Karpas-422 (cell line): Measurements from ENCODE around the gene SPDYA. TPM values are rescaled to one million over a fixed set of nuclear protein-coding genes. Genes with fewer than 3 reads are reported as not detected.

Experiments used
- DNase-seq: peaks from one replicate; pipeline ENCODE4 v3.0.0-alpha.2; 2015
- H2AFZ ChIP-seq: fragments of 200-600 bp; sonication (generic); 2 replicates; pipeline ENCODE4 v1.6.1; 2014; ENCODE audit warnings: antibody characterized with exemption, low read length, mixed read lengths
- H3K27ac ChIP-seq: fragments of 200-600 bp; sonication (generic); 2 replicates; pipeline ENCODE4 v1.5.1; 2014; ENCODE audit warnings: mild to moderate bottlenecking, low read length, moderate library complexity
- H3K27me3 ChIP-seq: fragments of 200-600 bp; sonication (generic); 2 replicates; pipeline ENCODE4 v1.6.1; 2014; ENCODE audit warnings: low read length, mixed read lengths
- H3K36me3 ChIP-seq: fragments of 200-600 bp; sonication (generic); 2 replicates; pipeline ENCODE4 v1.6.1; 2014; ENCODE audit warnings: low read length, mixed read lengths; ENCODE audit not compliant: insufficient read depth
- H3K4me1 ChIP-seq: fragments of 200-600 bp; sonication (generic); 2 replicates; pipeline ENCODE4 v1.6.1; 2014; ENCODE audit warnings: mild to moderate bottlenecking, low read length, mixed read lengths
- H3K4me2 ChIP-seq: fragments of 200-600 bp; sonication (generic); 2 replicates; pipeline ENCODE4 v1.6.1; 2014; ENCODE audit warnings: low read length, low read depth, mild to moderate bottlenecking; ENCODE audit not compliant: poor library complexity, severe bottlenecking
- H3K4me3 ChIP-seq: fragments of 200-600 bp; sonication (generic); 2 replicates; pipeline ENCODE4 v1.5.1; 2014; ENCODE audit warnings: mild to moderate bottlenecking, antibody characterized with exemption, low read length, mixed read lengths
- H3K79me2 ChIP-seq: fragments of 200-600 bp; sonication (generic); 2 replicates; pipeline ENCODE4 v1.6.1; 2014; ENCODE audit warnings: mild to moderate bottlenecking, low read length, mixed read lengths
- H3K9ac ChIP-seq: fragments of 200-600 bp; sonication (generic); 2 replicates; pipeline ENCODE4 v1.6.0; 2014; ENCODE audit warnings: low read length
- H3K9me2 ChIP-seq: fragments of 200-600 bp; sonication (generic), shearing (Covaris generic); replicated peaks from 2 replicates; pipeline ENCODE4 v1.6.0; 2014; ENCODE audit warnings: mild to moderate bottlenecking, low read length, moderate library complexity; ENCODE audit not compliant: insufficient read depth
- H3K9me3 ChIP-seq: fragments of 300-700, 200-600 bp; sonication (generic); 2 replicates; pipeline ENCODE4 v1.6.1; 2014; ENCODE audit warnings: low read length, mixed read lengths
- H4K20me1 ChIP-seq: fragments of 200-600 bp; sonication (generic); 2 replicates; pipeline ENCODE4 v1.6.1; 2014; ENCODE audit warnings: mild to moderate bottlenecking, antibody characterized with exemption, low read length, low read depth; ENCODE audit not compliant: insufficient read depth
- total RNA-seq: library from RNA; depleted of rRNA; stranded (reverse); fragments of >200 nt; shearing (Covaris generic); gene quantifications from 2 replicates; pipeline ENCODE4 v1.2.3, GENCODE V29; 2014; ENCODE audit warnings: low replicate concordance; rRNA removed

SPDYA gene
- 0.76 and 0.78 TPM in 2 replicates for total RNA-seq

GRCh38 chr2:28810384-28811285 lies at the start of gene SPDYA:
Gene SPDYA (plus strand): TSS chr2:28810834. CDS start chr2:28816015, 5,181 bp downstream.
- Histone ChIP-seq H3K4me3 (no peak within 1 kb of the TSS), H2AFZ (no peak within 1 kb of the TSS)

GRCh38 chr2:28761420-28761819 lies 49.2 kb upstream of the SPDYA start:
- Histone ChIP-seq H3K27ac (no peak overlapping the region), H4K20me1 (peaks cover 59% of the 10 kb centered on the region), H3K9me2 (no peaks in the 10 kb centered on the region), H3K4me3 (no peak overlapping the region), H2AFZ (no peak overlapping the region), H3K36me3 (peaks cover 32% of the 10 kb centered on the region), H3K4me1 (peaks cover 7% of the 10 kb centered on the region), H3K9me3 (no peaks in the 10 kb centered on the region), H3K9ac (no peak overlapping the region), H3K27me3 (no peaks in the 10 kb centered on the region), H3K79me2 (peaks cover 100% of the 10 kb centered on the region), H3K4me2 (no peak overlapping the region)
- DNase-seq, result no peak

More at GRCh38 chr2:28810384-28811285, at the start of gene SPDYA:
- Histone ChIP-seq H4K20me1 (no peaks in the 10 kb centered on the region), H3K9me3 (no peaks in the 10 kb centered on the region), H3K36me3 (peaks cover 2% of the 10 kb centered on the region; the same call in 1 of the 2 replicates), H3K4me1 (no peaks in the 10 kb centered on the region), H3K9ac (no peak within 1 kb of the TSS), H3K27me3 (no peaks in the 10 kb centered on the region), H3K9me2 (no peaks in the 10 kb centered on the region), H3K4me2 (no peak within 1 kb of the TSS), H3K79me2 (no peaks in the 10 kb centered on the region), H3K27ac (no peak within 1 kb of the TSS)
- no peak for DNase-seq

- Histone ChIP-seq H3K9ac (no peak overlapping the region), H3K9me3 (no peaks in the 10 kb centered on the region), H3K9me2 (no peaks in the 10 kb centered on the region), H3K79me2 (peaks cover 100% of the 10 kb centered on the region), H3K4me3 (no peak overlapping the region), H3K4me2 (no peak overlapping the region), H3K27me3 (no peaks in the 10 kb centered on the region), H2AFZ (no peak overlapping the region), H3K36me3 (peaks cover 20% of the 10 kb centered on the region), H3K27ac (no peak overlapping the region), H3K4me1 (peaks cover 28% of the 10 kb centered on the region), H4K20me1 (peaks cover 51% of the 10 kb centered on the region)
- no peak for DNase-seq
Observed at GRCh38 chr2:28764909-28765711, 45.5 kb upstream of the SPDYA start.

- Histone ChIP-seq H3K9me2 (no peaks in the 10 kb centered on the region), H3K27ac (no peak overlapping the region), H2AFZ (no peak overlapping the region), H3K9me3 (no peaks in the 10 kb centered on the region), H4K20me1 (peaks cover 44% of the 10 kb centered on the region), H3K27me3 (no peaks in the 10 kb centered on the region), H3K4me2 (no peak overlapping the region), H3K79me2 (peaks cover 99% of the 10 kb centered on the region), H3K9ac (no peak overlapping the region), H3K36me3 (peaks cover 12% of the 10 kb centered on the region), H3K4me3 (no peak overlapping the region), H3K4me1 (peaks cover 35% of the 10 kb centered on the region)
- DNase-seq, result no peak
Observed at GRCh38 chr2:28766070-28766469, 44.6 kb upstream of the SPDYA start.

- Histone ChIP-seq H3K27ac (no peak overlapping the region), H3K4me1 (peaks cover 42% of the 10 kb centered on the region), H3K79me2 (peaks cover 99% of the 10 kb centered on the region), H3K27me3 (no peaks in the 10 kb centered on the region), H3K4me3 (no peak overlapping the region), H2AFZ (no peak overlapping the region), H3K36me3 (0 out of 2 replicates have a peak, but pooled peaks cover 4% of the 10 kb centered on the region), H3K4me2 (no peak overlapping the region), H3K9me3 (no peaks in the 10 kb centered on the region), H3K9ac (no peak overlapping the region), H3K9me2 (no peaks in the 10 kb centered on the region), H4K20me1 (peaks cover 39% of the 10 kb centered on the region)
- no peak for DNase-seq
Observed at GRCh38 chr2:28767337-28767736, 43.3 kb upstream of the SPDYA start.

GRCh38 chr2:28768422-28768821 lies 42.2 kb upstream of the SPDYA start:
- Histone ChIP-seq H3K9ac (no peak overlapping the region), H3K27me3 (no peaks in the 10 kb centered on the region), H3K4me1 (peaks cover 51% of the 10 kb centered on the region), H2AFZ (no peak overlapping the region), H3K36me3 (no peaks in the 10 kb centered on the region), H3K9me3 (no peaks in the 10 kb centered on the region), H3K9me2 (no peaks in the 10 kb centered on the region), H3K4me2 (no peak overlapping the region), H3K27ac (no peak overlapping the region), H3K4me3 (no peak overlapping the region), H4K20me1 (peaks cover 34% of the 10 kb centered on the region; the same call in 1 of the 2 replicates), H3K79me2 (peaks cover 99% of the 10 kb centered on the region)
- no peak for DNase-seq

GRCh38 chr2:28768952-28769351 lies 41.7 kb upstream of the SPDYA start:
- peaks cover 99% of the 10 kb centered on the region for H3K79me2 ChIP-seq
- DNase-seq, result no peak
- H3K4me3 ChIP-seq, result no peak overlapping the region
- no peak overlapping the region for H3K9ac ChIP-seq
- no peaks in the 10 kb centered on the region for H3K9me2 ChIP-seq
- peaks cover 33% of the 10 kb centered on the region for H4K20me1 ChIP-seq
- no peaks in the 10 kb centered on the region for H3K9me3 ChIP-seq
- no peak overlapping the region for H3K27ac ChIP-seq
- H3K27me3 ChIP-seq, result no peaks in the 10 kb centered on the region
- peaks cover 51% of the 10 kb centered on the region for H3K4me1 ChIP-seq
- H3K36me3 ChIP-seq, result no peaks in the 10 kb centered on the region
- no peak overlapping the region for H2AFZ ChIP-seq
- no peak overlapping the region for H3K4me2 ChIP-seq

GRCh38 chr2:28772351-28772750 lies 38.3 kb upstream of the SPDYA start:
- no peak for DNase-seq
- Histone ChIP-seq H3K9ac (no peak overlapping the region), H4K20me1 (peaks cover 40% of the 10 kb centered on the region), H3K36me3 (no peaks in the 10 kb centered on the region), H3K4me3 (no peak overlapping the region), H3K79me2 (peaks cover 98% of the 10 kb centered on the region), H3K9me3 (no peaks in the 10 kb centered on the region), H3K9me2 (no peaks in the 10 kb centered on the region), H3K27me3 (no peaks in the 10 kb centered on the region), H3K4me2 (no peak overlapping the region), H3K4me1 (peaks cover 49% of the 10 kb centered on the region), H3K27ac (no peak overlapping the region), H2AFZ (no peak overlapping the region)
